HL-60 (cell line): ENCODE data around the gene CDC6.

Experiments
- CTCF ChIP-seq: IDR thresholded peaks from one replicate; pipeline ENCODE4 v1.5.1; 2011; ENCODE audit warnings: low read length, control low read depth, inconsistent platforms; ENCODE audit not compliant: insufficient read depth
- GABPA ChIP-seq: IDR thresholded peaks from 2 replicates; pipeline ENCODE4 v1.6.1; 2012; ENCODE audit warnings: low read depth
- POLR2AphosphoS5 ChIP-seq: IDR thresholded peaks from 2 replicates; pipeline ENCODE4 v1.6.1; 2012; ENCODE audit warnings: low read depth
- SPI1 ChIP-seq: IDR thresholded peaks from 2 replicates; pipeline ENCODE4 v1.6.1; 2012; ENCODE audit warnings: low read depth, mild to moderate bottlenecking, borderline replicate concordance
- TF ChIP-seq, protein P1 (sequence below): IDR thresholded peaks from 2 replicates; pipeline ENCODE4 v1.6.1; 2012; ENCODE audit warnings: low read depth; ENCODE audit not compliant: insufficient replicate concordance

DNA sequence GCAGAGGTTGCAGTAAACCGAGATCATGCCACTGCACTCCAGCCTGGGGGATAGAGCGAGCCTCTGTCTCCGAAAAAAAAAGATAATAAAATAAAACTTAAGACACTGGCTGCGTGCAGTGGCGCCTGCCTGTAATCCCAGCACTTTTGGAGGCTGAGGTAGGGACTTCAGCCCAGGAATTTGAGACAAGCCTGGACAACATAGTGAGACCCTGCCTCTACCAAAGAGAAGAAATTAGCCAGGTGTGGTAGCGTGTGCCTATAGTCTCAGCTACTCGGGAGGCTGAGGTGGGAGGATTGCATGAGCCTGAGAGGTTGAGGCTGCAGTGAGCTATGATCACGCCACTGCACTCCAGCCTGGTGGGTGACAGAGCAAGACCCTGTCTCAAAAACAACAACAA, 47.9 kb downstream of the CDC6 start:
- TF ChIP-seq CTCF: no peak
- no peak for TF ChIP-seq POLR2AphosphoS5
- TF ChIP-seq GABPA: no peak
- TF ChIP-seq, protein P1, sequence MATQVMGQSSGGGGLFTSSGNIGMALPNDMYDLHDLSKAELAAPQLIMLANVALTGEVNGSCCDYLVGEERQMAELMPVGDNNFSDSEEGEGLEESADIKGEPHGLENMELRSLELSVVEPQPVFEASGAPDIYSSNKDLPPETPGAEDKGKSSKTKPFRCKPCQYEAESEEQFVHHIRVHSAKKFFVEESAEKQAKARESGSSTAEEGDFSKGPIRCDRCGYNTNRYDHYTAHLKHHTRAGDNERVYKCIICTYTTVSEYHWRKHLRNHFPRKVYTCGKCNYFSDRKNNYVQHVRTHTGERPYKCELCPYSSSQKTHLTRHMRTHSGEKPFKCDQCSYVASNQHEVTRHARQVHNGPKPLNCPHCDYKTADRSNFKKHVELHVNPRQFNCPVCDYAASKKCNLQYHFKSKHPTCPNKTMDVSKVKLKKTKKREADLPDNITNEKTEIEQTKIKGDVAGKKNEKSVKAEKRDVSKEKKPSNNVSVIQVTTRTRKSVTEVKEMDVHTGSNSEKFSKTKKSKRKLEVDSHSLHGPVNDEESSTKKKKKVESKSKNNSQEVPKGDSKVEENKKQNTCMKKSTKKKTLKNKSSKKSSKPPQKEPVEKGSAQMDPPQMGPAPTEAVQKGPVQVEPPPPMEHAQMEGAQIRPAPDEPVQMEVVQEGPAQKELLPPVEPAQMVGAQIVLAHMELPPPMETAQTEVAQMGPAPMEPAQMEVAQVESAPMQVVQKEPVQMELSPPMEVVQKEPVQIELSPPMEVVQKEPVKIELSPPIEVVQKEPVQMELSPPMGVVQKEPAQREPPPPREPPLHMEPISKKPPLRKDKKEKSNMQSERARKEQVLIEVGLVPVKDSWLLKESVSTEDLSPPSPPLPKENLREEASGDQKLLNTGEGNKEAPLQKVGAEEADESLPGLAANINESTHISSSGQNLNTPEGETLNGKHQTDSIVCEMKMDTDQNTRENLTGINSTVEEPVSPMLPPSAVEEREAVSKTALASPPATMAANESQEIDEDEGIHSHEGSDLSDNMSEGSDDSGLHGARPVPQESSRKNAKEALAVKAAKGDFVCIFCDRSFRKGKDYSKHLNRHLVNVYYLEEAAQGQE: no peak
- no peak for TF ChIP-seq SPI1
